ENCODE results near the gene AK3.
A peak's percentile ranks its signal among the peaks of the same experiment; 100 is the strongest.

Gene AK3

DNA sequence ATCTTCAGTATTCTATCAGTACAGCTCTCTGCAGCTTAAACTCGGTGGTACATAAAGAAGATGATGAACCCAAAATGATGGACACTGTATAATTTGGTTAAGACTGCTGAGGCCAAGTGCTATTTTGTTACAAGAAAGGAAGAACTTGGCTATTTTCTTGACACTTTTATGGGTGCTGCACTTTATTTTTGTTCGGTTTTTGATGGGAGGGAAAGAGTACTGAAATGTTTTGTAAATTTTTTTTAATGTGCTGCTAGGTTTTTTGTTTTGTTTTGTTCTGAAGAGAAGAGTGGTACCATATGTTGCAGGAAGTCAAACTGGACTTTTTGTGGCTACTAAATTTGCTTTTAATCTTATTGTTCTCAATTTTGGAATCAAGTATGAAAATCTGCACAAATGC lies 35.0 kb downstream of the AK3 start:
- no peak for DNase-seq (ENCODE audit: low read depth in 2 of 2)

DNA sequence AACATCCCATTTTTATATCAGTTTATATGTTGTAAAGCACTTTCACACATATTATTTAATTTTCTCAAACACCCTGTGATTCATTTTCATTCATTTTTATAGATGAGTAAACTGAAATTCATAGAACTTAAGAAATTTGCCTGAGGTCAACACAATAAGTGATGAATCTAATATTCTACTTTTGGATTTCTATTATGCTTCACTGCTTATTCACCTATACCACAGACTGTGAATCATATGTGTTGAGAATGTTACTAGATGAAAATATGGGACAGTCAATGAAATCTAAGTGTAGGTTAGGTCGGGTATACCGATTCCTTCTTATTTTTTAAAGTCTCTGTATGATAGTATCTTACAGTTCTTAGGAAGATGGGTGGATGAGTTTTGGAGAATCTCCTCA lies 36.9 kb downstream of the AK3 start:
- no peak for DNase-seq (ENCODE audit: low read depth in 2 of 2)

DNA sequence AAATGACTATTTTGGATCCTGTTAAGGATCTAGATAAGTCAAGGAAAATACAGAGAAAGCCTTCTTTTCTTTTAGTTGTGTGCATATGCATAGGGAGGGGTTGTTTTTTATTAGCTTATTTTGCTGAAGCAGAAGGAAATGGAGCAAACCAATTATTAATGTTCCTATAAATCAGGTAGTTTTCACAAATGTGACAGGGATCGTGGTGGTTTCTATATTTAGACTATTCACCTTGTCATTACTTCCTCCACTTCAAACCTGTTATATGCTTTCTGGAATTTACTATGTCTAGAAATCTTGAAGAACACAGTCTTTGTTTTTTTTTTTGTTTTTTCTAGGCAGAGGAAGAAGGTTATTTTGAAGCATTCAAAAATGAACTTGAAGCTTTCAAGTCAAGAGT lies 39.5 kb downstream of the AK3 start:
- DNase-seq (ENCODE audit: low read depth in 2 of 2) = no peak

DNA sequence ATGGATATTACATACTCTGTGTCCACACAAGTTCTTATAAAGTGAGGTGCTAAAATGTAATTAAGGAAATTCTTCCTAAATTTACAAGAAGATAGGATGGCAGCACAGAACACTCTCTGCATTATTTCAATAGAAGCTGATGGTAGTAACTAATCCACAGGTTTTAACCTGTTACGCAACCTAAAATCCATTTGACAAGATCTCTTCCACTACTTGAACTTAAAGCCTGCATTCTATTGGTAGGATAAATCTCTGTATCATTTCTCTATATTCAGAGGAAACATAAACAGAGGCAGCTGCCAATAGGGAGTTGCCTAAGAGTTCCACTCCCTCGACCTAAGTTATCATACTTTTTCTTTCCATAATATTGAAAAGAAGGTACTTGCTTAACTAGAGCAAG lies 40.1 kb downstream of the AK3 start:
- DNase-seq (ENCODE audit: low read depth in 2 of 2) = no peak

DNA sequence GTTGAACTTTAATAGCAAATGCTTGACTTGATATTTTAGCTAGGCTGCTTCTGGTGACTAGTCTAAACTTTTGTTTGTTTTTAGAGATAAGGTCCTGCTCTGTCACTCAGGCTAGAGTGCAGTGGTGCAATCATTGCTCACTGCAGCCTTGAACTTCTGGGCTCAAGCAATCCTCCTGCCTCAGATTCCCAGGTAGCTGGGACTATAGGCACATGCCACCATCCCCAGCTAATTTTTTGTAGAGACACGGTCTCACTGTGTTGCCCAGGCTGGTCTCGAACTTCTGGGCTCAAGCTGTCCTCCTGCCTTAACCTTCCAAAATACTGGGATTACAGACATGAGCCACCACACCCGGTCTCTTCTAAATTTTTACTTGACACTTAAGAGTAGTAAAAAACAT lies 40.9 kb downstream of the AK3 start:
- DNase-seq (ENCODE audit: low read depth in 2 of 2) = no peak

DNA sequence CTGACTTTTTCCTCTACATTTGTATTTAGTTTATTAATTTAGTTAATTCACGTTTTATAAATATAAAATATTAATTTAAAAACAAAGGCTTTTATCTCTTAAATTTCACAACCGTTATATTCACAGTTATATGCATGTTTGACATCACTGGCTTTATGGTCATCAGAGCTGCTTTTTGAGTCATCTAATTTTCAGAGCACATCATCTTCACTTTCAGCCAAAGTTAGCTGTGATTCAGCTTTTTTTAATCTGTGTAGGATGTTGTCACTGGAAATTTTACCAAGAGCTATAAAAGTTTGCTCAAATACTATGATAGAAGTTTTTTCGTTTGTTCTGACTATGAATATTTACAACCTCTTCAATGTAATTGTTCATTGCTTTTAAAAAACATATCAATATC lies 49.2 kb downstream of the AK3 start:
- DNase-seq (ENCODE audit: low read depth in 2 of 2) = no peak

DNA sequence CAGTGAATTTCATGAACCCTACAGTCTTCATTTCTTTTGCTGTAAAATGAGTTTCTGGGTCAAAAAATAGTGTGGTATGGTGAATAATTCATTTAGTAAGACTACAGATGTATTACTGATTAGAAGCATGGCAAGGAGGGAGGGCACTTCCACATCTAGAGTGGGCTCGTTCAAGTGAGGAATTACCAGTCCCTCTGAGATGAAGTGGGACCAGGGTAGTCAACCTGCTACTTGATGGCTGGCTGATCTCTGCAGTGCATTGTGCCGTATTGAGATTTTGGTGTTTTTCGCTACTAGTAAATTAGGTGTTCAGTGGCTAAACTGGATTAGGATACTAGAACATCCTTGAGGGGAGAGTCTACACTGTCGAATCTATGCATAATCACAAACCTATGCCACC lies 50.9 kb downstream of the AK3 start:
- no peak for DNase-seq (ENCODE audit: low read depth in 2 of 2)

DNA sequence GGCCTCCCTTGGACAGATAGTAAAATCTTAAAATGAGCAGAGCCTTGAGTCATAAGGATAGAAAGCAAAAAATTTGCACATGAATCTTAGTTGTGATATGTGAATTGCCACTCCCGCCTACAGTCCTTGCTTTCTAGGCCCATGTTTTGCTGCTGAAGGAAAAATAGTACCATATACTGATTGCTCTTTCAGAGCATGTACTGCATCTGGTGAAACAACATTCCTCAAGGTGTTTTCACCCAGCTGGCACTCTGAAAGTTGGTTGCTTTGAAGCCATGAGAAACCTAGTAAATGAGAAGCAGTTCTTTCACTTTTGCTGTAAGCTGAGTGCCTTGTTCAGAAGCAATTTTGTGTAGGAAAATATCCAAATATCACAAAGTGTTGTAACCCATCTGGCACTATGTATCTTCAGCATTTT lies 51.3 kb downstream of the AK3 start:
- no peak for DNase-seq (ENCODE audit: low read depth in 2 of 2)

DNA sequence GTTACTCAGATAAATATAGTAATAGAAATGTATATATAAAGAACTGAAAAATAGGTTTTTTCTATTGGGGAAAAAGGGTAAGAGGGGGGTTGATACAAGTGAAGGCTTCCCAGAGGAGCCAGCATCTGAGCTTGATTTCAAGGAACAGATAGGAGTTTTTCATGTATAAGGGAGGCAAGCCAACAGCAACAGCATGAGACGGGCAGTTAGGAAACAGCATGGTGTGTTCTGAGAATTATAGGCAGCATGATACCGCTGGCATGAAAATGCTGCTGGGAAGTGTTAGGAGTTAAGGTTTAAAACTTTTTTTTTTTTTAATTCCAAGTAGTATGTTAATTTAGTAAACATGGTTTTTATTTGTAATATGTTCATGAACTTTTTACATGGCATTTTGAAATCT lies 52.0 kb downstream of the AK3 start:
- DNase-seq (ENCODE audit: low read depth in 2 of 2) = no peak

DNA sequence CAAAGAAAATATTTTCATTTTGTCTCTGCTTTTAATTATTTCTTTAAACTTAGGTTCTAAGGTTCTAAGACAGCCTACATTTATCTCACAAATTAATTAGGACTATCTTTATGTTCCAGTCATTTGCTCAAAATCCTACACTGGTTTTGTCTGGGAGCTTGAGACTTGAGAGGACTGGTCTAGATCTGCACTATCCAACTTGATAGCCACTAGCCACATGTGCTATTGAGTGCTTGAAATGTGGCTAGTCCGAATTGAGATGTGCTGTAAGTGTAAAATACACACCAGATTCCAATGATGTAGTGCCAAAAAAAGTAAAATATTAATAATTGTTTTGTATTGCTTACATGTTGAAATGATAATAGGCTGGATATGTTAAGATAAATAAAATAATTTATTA lies 54.4 kb downstream of the AK3 start:
- no peak for DNase-seq (ENCODE audit: low read depth in 2 of 2)

DNA sequence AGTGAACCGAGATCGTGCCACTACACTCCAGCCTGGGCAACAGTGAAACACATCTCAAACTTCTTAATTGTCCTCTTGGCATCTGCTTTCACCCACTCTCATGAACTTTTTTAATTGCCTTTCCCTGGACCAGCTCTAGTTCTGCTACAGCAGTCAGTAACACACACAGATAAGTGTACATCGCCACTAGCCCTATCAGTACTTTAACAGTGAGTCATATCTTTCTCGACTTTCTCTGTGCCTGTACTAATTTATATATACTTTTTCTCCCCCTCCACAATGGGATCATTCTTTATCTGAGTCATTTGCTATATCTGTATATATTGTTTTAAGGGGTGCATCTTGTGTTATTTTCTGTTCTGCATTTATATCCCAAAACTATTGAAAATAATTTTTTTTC lies 54.9 kb downstream of the AK3 start:
- no peak for DNase-seq (ENCODE audit: low read depth in 2 of 2)

DNA sequence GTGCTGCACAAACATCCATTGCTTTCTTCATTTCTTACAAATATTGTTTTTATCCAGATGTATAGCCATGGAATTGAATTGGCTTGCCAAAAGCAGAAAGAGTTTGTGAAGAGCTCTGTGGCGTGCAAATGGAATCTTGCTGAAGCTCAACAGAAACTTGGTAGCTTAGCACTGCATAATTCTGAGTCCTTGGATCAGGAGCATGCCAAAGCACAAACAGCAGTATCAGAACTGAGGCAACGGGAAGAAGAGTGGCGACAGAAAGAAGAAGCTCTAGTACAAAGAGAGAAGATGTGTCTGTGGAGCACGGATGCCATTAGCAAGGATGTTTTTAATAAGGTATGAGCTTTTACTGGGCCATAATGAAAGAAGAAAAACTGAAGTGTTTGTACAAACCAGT lies 56.2 kb downstream of the AK3 start:
- DNase-seq (ENCODE audit: low read depth in 2 of 2) = no peak

DNA sequence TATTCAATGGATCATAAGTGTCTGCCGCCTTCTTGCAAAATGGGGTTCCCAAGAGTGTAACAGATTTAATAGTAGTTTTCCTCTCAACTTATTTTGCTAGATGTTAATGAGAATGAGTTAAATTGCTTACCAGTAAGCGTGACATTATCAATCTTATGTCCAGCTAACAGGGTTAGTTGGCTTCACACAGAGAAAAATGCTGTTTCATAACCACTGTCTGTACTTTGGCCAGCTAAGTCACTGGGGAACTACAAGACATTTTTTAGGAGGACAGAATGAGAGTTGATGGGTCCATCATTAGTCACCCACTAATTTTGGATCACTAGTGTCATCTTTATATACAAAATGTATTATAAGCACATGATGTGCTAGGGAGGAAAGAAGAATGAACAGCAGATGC lies 60.3 kb downstream of the AK3 start:
- DNase-seq (ENCODE audit: low read depth in 2 of 2) = no peak

DNA sequence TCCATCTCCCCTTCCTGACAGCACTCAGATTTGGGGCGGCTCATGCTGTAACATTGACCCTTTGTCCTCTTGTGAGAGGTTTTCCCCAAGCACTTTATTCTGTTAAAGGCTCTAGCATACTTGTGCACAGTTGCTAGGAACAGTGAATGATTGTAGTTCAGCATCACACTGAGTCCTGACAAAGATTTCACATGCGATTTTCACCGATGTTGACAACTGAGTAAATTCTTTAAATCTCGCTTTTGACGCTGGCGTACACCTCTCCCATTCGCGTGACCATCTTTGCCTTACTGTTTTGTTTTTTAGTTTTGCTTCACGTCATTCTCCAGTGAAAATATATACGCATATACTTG lies 60.9 kb downstream of the AK3 start:
- DNase-seq (ENCODE audit: low read depth in 2 of 2) = no peak

DNA sequence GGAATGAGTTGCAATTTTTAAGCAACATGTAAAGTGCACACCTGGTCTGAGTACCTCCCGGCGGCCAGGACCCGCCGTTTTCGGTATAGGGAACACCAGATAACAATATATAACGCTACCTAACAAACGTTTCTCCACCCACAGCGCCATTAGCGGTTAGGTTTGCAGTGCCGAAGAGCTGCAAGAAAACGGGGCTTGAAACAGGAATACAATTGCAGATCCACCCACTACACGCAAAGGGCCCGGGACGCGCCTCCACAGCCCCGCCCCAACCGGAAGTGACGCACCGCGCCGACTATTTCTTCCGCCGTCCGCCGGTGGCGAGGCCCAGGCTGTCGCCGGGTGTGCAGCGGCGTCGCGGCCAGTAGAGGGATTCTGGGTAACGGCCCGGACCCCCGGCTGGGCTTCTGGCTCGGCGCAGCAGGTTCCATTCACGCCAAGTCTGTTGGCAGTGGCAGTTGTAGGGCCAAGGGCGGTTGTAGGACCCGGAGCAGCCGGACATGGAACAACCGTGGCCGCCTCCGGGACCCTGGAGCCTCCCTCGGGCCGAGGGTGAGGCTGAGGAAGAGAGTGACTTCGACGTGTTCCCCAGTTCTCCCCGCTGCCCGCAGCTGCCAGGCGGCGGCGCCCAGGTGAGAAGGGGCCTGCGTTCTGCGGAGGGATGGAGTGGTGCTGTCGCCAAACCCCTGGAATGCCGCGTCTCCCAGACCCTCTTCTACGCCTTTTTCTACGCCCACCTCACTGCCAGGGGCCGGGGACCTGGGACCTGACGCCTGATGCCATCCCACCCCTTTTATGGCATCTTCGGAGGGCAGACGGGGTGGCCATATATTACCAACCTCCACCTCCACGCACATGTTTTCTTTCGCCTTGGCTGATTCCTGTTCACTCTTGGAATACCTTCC lies 61.5 kb downstream of the AK3 start, which contains the start of gene CDC37L1:
Gene CDC37L1, plus strand, starts transcription at position 302 of the 905 bp plus-strand sequence. Its CDS starts 199 bp downstream, at position 501.
- DNase-seq (ENCODE audit: low read depth in 2 of 2) = peak; percentile 99

DNA sequence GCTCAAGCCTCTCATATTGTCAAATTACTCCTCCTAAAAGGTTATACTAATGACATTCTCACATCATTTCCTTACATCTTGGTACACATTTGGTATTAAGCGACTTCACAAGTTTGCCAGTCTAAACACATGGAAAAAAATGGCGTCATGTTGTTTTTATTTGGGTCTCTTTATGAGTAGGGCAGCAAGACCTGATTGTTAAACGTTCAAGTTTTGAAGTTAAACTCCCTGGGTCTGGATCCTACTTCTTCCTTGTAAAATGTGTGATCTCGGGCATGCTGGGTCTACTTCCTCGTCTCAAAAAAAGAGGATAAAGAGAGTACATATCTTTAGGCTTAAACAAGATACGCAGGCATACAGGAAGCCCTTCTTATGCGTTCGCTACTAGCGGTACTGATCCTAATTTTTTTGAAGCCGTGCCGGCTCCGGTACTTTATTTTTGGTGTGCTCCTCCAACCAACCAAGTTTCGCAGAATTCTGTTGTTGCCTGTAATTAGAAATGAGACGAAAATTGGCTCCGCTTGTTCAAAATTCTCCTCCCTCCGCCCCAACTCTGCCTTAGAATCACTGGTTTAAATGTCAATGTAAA lies 62.2 kb downstream of the AK3 start:
- no peak for DNase-seq (ENCODE audit: low read depth in 2 of 2)

DNA sequence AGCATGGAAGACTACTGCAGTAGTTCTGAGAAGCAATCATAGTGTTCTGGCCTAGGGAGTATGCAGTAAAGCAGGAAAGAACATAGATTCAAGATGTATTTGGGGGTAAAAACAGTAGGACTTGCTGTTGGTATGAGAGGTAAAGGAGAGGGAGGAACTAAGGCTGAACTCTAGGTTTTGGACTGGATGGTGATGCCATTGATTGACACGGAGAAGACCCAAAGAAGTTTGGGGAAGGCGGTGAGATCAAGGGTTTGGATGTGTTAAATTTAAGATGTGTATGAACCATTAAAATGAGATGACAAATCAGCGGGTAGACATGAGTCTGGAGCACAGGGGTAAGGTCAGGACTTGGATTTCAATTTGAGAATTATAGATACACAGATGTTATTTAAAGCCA lies 63.6 kb downstream of the AK3 start:
- no peak for DNase-seq (ENCODE audit: low read depth in 2 of 2)

DNA sequence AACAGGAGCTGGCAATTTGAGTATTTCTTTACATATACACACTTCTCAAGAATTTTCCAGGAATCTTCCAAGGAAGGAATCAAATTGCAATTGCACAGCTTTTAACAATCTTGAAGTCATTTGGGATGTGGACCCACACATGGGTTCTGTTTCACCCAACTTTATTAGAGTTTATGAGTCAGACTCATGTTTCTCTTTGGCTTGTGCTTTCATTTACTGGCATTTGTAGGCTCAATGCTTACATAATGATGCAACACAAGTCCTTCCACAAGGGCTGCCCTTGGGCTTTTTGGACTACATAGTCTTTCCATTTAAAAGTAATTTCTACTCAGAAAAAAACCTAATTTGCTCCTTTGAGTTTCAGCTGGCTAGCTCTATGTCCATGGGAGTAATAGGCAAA lies 66.2 kb downstream of the AK3 start:
- DNase-seq (ENCODE audit: low read depth in 2 of 2) = no peak

DNA sequence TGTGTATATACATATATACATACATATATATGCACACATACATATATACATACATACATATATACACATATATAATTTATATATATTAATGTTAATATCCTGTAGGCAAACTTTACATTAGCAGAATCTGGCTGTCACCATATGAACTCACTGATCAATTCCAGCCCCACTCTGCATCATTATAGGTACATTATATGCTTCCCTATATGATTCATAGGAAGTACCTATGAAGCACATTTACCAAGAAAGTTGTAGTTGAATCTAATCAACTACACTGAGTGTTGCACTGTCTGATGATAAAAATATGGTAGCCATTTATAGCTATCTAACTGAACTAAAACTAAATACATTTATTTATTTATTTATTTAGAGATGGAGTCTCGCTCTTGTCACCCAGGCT lies 69.3 kb downstream of the AK3 start:
- no peak for DNase-seq (ENCODE audit: low read depth in 2 of 2)

DNA sequence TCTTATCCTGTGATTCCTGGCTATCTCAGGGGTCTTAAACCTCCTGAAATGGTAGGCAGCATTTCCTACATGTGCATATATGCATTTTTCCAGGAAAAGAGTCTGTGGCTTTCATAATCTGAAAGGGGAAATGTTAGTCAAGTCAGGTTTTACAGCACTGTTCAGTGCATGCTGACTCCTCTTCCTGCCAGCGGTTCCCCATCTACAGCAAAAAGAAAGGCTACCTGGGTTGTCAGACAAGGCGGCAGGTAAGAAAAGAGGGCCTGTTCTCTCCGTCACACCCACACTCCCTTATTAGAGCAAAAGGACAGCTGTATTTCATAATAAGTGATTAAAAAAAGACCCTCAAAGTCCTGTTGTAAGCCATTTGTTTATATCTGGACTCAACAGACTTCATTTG lies 70.4 kb downstream of the AK3 start:
- DNase-seq (ENCODE audit: low read depth in 2 of 2) = no peak

DNA sequence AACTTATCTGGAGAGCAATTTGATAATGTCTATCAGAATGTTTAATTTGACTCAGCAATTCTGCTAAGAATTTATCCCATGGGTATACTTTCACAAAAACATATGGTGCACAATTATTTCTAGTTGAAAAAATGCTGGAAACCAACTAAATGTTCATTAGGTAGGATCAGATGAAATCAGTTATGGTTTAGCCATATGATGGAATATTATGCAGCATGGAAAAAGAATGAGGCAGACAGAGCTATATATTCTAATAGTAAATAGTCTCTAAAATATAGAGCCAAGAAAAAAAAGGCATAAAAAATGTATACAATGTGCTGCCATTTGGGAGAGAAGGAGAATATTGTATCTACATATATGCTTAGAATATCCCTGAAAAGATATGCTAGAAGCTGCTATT lies 71.1 kb downstream of the AK3 start:
- no peak for DNase-seq (ENCODE audit: low read depth in 2 of 2)

DNA sequence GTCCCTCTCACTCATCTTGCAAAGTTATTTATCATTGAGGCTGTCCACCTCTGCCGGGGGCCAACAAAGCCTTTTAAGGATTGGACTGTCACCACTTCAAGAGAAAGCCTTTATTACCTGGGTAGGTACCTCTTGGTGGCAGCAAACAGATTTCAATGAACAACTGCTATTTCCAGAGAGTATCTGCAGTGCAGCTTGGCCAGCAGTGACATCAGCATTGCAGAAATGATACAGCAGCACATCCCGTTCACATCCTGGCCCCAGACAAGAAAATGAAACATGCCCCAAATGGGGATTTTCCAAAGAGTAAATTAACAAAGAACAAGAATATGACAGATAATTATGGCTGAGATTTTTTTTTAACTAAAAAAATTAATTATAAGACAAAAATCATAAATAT lies 72.4 kb downstream of the AK3 start:
- no peak for DNase-seq (ENCODE audit: low read depth in 2 of 2)

DNA sequence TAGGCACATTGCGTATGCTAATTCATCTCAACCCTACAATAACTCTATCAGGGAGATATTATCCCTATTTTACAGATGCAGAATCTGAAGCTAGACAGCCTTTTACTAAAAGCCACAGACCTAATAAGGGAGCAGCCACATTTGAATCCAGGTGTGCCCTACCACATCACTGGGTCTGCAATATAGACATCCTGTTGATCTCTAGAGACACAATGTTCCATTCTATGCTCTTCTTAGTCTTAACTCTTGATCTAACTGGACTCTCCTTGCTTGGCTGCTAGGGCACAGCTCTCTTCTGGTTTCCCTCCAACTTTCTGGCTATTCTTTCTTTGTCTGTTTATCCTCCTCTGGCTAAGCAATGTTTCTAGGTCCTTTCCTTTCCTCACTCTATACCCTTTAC lies 73.3 kb downstream of the AK3 start:
- DNase-seq (ENCODE audit: low read depth in 2 of 2) = no peak

Data from stimulated activated CD4-positive, alpha-beta T cell treated with anti-CD3 and anti-CD28 coated beads, Interleukin-1b, Interleukin-23, amount 100 ng/mL, for 4 hours (primary cell).